Subcutaneous abdominal adipose tissue (tissue), 5 donors: ENCODE data around the gene ADAM19.

ENCODE experiments used
- H3K27ac ChIP-seq: one replicate; pipeline ENCODE4 v1.7.0; 2013; ENCODE audit warnings: low read depth, mild to moderate bottlenecking, inconsistent platforms, low read length, moderate library complexity
- H3K27me3 ChIP-seq, 5 donors: one replicate each; pipeline ENCODE4 v1.7.0; 2013; ENCODE audit warnings: low read length in 5 of 5, inconsistent platforms in 1 of 5; ENCODE audit not compliant: control insufficient read depth in 5 of 5, insufficient read depth in 4 of 5
- H3K36me3 ChIP-seq, 5 donors: one replicate each; pipeline ENCODE4 v1.7.0; 2013; ENCODE audit warnings: low read length in 5 of 5; ENCODE audit not compliant: control insufficient read depth in 5 of 5, insufficient read depth in 5 of 5
- H3K4me1 ChIP-seq, 5 donors: one replicate each; pipeline ENCODE4 v1.7.0; 2013; ENCODE audit warnings: low read length in 5 of 5, mild to moderate bottlenecking in 3 of 5, moderate library complexity in 1 of 5; ENCODE audit not compliant: control insufficient read depth in 5 of 5, insufficient read depth in 5 of 5
- H3K4me3 ChIP-seq, 5 donors: one replicate each; pipeline ENCODE4 v1.7.0; 2013; ENCODE audit warnings: low read length in 5 of 5, low read depth in 1 of 5
- H3K9ac ChIP-seq, 5 donors: one replicate each; pipeline ENCODE4 v1.7.0; 2013; ENCODE audit warnings: low read length in 5 of 5, mild to moderate bottlenecking in 4 of 5, moderate library complexity in 3 of 5
- H3K9me3 ChIP-seq, 5 donors: one replicate each; pipeline ENCODE4 v1.7.0; 2013; ENCODE audit warnings: low read length in 5 of 5; ENCODE audit not compliant: control insufficient read depth in 5 of 5
- donor health status: healthy.
- donor health status: healthy.
- donor health status: healthy.
- donor health status: healthy.
- donor health status: healthy.

Gene ADAM19

GRCh38 chr5:157532022-157532421, 43.6 kb downstream of the ADAM19 start:
- Histone ChIP-seq H3K36me3 (peaks cover 0 to 3% (median 0%) of the 10 kb centered on the region in 5 donors), H3K4me3 (no peak overlapping the region), H3K27me3 (no peaks in the 10 kb centered on the region), H3K9ac (no peak overlapping the region), H3K4me1 (peaks cover 3 to 21% (median 13%) of the 10 kb centered on the region in 5 donors), H3K9me3 (no peaks in the 10 kb centered on the region), H3K27ac (no peak overlapping the region)

GRCh38 chr5:157530226-157530972, 45.2 kb downstream of the ADAM19 start:
- H3K9ac ChIP-seq = no peak overlapping the region
- peaks cover 0 to 19% (median 12%) of the 10 kb centered on the region in 5 donors for H3K4me1 ChIP-seq
- no peak overlapping the region for H3K27ac ChIP-seq
- H3K36me3 ChIP-seq = no peaks in the 10 kb centered on the region
- H3K27me3 ChIP-seq = no peaks in the 10 kb centered on the region
- H3K9me3 ChIP-seq = no peaks in the 10 kb centered on the region
- no peak overlapping the region for H3K4me3 ChIP-seq

- Histone ChIP-seq H3K36me3 (no peaks in the 10 kb centered on the region), H3K4me1 (peaks cover 0 to 12% (median 9%) of the 10 kb centered on the region in 5 donors), H3K4me3 (no peak overlapping the region), H3K9me3 (no peaks in the 10 kb centered on the region), H3K9ac (no peak overlapping the region), H3K27me3 (no peaks in the 10 kb centered on the region), H3K27ac (no peak overlapping the region)
These were observed 46.6 kb downstream of the ADAM19 start for GRCh38 chr5:157529002-157529401.

- H3K4me3 ChIP-seq = no peak overlapping the region
These were observed 47.4 kb downstream of the ADAM19 start for GRCh38 chr5:157528036-157528632.

GRCh38 chr5:157524887-157525286, 50.7 kb downstream of the ADAM19 start:
- H3K27ac ChIP-seq = no peak overlapping the region
- H3K9me3 ChIP-seq = no peaks in the 10 kb centered on the region
- H3K9ac ChIP-seq = no peak overlapping the region
- no peaks in the 10 kb centered on the region for H3K27me3 ChIP-seq
- peaks cover 0 to 21% (median 7%) of the 10 kb centered on the region in 5 donors for H3K4me1 ChIP-seq
- no peak overlapping the region for H3K4me3 ChIP-seq
- no peaks in the 10 kb centered on the region for H3K36me3 ChIP-seq

More at GRCh38 chr5:157528036-157528632, 47.4 kb downstream of the ADAM19 start:
- no peaks in the 10 kb centered on the region for H3K27me3 ChIP-seq
- no peak overlapping the region for H3K27ac ChIP-seq
- H3K9me3 ChIP-seq = no peaks in the 10 kb centered on the region
- no peaks in the 10 kb centered on the region for H3K36me3 ChIP-seq
- peaks cover 0 to 12% (median 9%) of the 10 kb centered on the region in 5 donors for H3K4me1 ChIP-seq
- H3K9ac ChIP-seq = no peak overlapping the region

- H3K9me3 ChIP-seq = no peaks in the 10 kb centered on the region
- H3K4me3 ChIP-seq = no peak overlapping the region
- no peak overlapping the region for H3K27ac ChIP-seq
- no peaks in the 10 kb centered on the region for H3K27me3 ChIP-seq
- H3K36me3 ChIP-seq = no peaks in the 10 kb centered on the region
- H3K4me1 ChIP-seq = peaks cover 0 to 21% (median 7%) of the 10 kb centered on the region in 5 donors
- no peak overlapping the region for H3K9ac ChIP-seq
These were observed 51.6 kb downstream of the ADAM19 start for GRCh38 chr5:157523976-157524375.

- no peaks in the 10 kb centered on the region for H3K27me3 ChIP-seq
- H3K4me1 ChIP-seq = peaks cover 0 to 8% (median 3%) of the 10 kb centered on the region in 5 donors
- no peaks in the 10 kb centered on the region for H3K36me3 ChIP-seq
- no peak overlapping the region for H3K27ac ChIP-seq
- no peak overlapping the region for H3K9ac ChIP-seq
- no peaks in the 10 kb centered on the region for H3K9me3 ChIP-seq
- no peak overlapping the region for H3K4me3 ChIP-seq
These were observed 53.9 kb downstream of the ADAM19 start for GRCh38 chr5:157521704-157522029.

- no peak overlapping the region for H3K4me3 ChIP-seq
- no peaks in the 10 kb centered on the region for H3K36me3 ChIP-seq
- H3K4me1 ChIP-seq = peaks cover 0 to 8% (median 3%) of the 10 kb centered on the region in 5 donors
- no peaks in the 10 kb centered on the region for H3K9me3 ChIP-seq
- H3K9ac ChIP-seq = no peak overlapping the region
- H3K27me3 ChIP-seq = no peaks in the 10 kb centered on the region
- no peak overlapping the region for H3K27ac ChIP-seq
These were observed 54.5 kb downstream of the ADAM19 start for GRCh38 chr5:157520911-157521703.

- Histone ChIP-seq H3K9ac (no peak overlapping the region), H3K4me3 (no peak overlapping the region), H3K4me1 (peaks cover 0 to 8% (median 3%) of the 10 kb centered on the region in 5 donors), H3K27me3 (no peaks in the 10 kb centered on the region), H3K36me3 (no peaks in the 10 kb centered on the region), H3K27ac (no peak overlapping the region), H3K9me3 (no peaks in the 10 kb centered on the region)
These were observed 55.9 kb downstream of the ADAM19 start for GRCh38 chr5:157519579-157520253.
